Osteocyte (in vitro differentiated cells): ENCODE results near the gene CHRM1. TPM values are rescaled to one million over a fixed set of nuclear protein-coding genes. Genes with fewer than 3 reads are reported as not detected.

Experiments used
- DNase-seq: peaks from one replicate; pipeline ENCODE4 v3.0.0; 2021; ENCODE audit warnings: mixed read lengths; ENCODE audit not compliant: unreplicated experiment; ENCODE audit errors: extremely low spot score
- H3K27ac Mint-ChIP-seq: one replicate; pipeline ENCODE4 v1.8.0; 2021; ENCODE audit warnings: mild to moderate bottlenecking, mixed read lengths; ENCODE audit not compliant: unreplicated experiment
- H3K27me3 Mint-ChIP-seq: one replicate; pipeline ENCODE4 v1.8.0; 2021; ENCODE audit warnings: mixed read lengths; ENCODE audit not compliant: unreplicated experiment
- H3K36me3 Mint-ChIP-seq: one replicate; pipeline ENCODE4 v1.8.0; 2021; ENCODE audit warnings: mixed read lengths; ENCODE audit not compliant: unreplicated experiment
- H3K4me1 Mint-ChIP-seq: one replicate; pipeline ENCODE4 v1.8.0; 2021; ENCODE audit warnings: mixed read lengths; ENCODE audit not compliant: unreplicated experiment
- H3K4me3 Mint-ChIP-seq: one replicate; pipeline ENCODE4 v1.8.0; 2021; ENCODE audit warnings: mild to moderate bottlenecking, moderate library complexity, mixed read lengths; ENCODE audit not compliant: unreplicated experiment
- H3K9me3 Mint-ChIP-seq: one replicate; pipeline ENCODE4 v1.8.0; 2021; ENCODE audit warnings: mixed read lengths; ENCODE audit not compliant: unreplicated experiment
- total RNA-seq: library from RNA; stranded (reverse); gene quantifications from 2 replicates; pipeline ENCODE4 v1.2.1, GENCODE V29; 2021
- TF ChIP-seq, protein P1 (sequence below): fragments of 200-600 bp; sonication (generic); IDR thresholded peaks from 2 replicates; pipeline ENCODE4 v1.5.0; 2021; ENCODE audit warnings: antibody characterized with exemption, mild to moderate bottlenecking, moderate library complexity

The CHRM1 gene
- total RNA-seq, 1 donor from 2014 or later = 0.27 TPM

DNA sequence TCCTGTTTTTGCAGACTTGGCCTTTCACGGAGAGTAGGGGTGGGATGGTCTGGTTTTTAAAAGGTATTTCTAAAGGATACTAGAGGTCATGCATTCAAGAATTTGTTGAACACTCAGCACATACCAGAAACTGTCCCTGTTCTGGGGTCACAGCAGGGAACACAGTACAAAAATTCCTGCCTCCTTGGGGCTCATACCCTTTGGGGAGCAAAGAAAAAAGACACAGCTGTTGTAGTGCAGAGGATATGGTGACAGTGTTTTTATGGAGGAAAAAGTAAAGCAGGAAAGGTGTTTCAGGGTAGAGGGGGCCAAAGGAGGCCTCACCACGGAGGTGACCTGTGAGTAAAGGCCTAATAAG is 32.1 kb downstream of the CHRM1 start:
- Mint-ChIP-seq H3K27ac (peak overlapping the region; percentile 74), H3K4me3 (no peak overlapping the region), H3K4me1 (peaks cover 40% of the 10 kb centered on the region), H3K36me3 (peaks cover 48% of the 10 kb centered on the region), H3K9me3 (no peaks in the 10 kb centered on the region), H3K27me3 (no peaks in the 10 kb centered on the region)
- DNase-seq = no peak
- TF ChIP-seq, protein P1, sequence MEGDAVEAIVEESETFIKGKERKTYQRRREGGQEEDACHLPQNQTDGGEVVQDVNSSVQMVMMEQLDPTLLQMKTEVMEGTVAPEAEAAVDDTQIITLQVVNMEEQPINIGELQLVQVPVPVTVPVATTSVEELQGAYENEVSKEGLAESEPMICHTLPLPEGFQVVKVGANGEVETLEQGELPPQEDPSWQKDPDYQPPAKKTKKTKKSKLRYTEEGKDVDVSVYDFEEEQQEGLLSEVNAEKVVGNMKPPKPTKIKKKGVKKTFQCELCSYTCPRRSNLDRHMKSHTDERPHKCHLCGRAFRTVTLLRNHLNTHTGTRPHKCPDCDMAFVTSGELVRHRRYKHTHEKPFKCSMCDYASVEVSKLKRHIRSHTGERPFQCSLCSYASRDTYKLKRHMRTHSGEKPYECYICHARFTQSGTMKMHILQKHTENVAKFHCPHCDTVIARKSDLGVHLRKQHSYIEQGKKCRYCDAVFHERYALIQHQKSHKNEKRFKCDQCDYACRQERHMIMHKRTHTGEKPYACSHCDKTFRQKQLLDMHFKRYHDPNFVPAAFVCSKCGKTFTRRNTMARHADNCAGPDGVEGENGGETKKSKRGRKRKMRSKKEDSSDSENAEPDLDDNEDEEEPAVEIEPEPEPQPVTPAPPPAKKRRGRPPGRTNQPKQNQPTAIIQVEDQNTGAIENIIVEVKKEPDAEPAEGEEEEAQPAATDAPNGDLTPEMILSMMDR = no peak

- H3K36me3 Mint-ChIP-seq = peaks cover 54% of the 10 kb centered on the region
These were observed 32.8 kb downstream of the CHRM1 start for GRCh38 chr11:62888406-62888805.

DNA sequence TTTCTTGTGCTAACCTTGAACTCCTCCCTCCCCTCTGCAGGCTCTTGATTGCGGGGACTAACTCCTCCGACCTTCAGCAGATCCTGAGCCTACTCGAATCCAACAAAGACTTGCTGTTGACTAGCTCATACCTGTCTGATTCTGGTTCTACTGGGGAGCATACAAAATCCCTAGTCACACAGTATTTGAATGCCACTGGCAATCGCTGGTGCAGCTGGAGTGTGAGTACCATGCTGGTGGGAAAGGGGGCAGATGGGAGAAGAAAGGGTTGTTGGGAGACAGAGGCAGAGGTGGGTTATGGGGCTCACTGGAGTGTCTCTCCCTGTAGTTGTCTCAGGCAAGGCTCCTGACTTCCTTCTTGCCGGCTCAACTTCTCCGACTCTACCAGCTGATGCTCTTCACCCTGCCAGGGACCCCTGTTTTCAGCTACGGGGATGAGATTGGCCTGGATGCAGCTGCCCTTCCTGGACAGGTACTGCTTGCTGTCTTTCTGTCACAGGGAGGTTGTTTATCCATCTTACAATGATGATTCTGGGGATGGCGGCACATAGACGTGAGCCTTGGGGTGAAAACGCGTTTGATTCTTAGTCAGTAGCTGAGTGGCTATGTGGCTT is 35.9 kb downstream of the CHRM1 start:
- no peak overlapping the region for H3K27ac Mint-ChIP-seq
- H3K9me3 Mint-ChIP-seq = no peaks in the 10 kb centered on the region
- peaks cover 72% of the 10 kb centered on the region for H3K36me3 Mint-ChIP-seq
- TF ChIP-seq, protein P1 = no peak
- peaks cover 60% of the 10 kb centered on the region for H3K4me1 Mint-ChIP-seq
- peak overlapping the region; percentile 61 for H3K4me3 Mint-ChIP-seq
- H3K27me3 Mint-ChIP-seq = no peaks in the 10 kb centered on the region
- no peak for DNase-seq

More at GRCh38 chr11:62888406-62888805, 32.8 kb downstream of the CHRM1 start:
- H3K9me3 Mint-ChIP-seq = no peaks in the 10 kb centered on the region
- H3K27ac Mint-ChIP-seq = peak overlapping the region; percentile 74
- no peaks in the 10 kb centered on the region for H3K27me3 Mint-ChIP-seq
- TF ChIP-seq, protein P1 = no peak
- no peak for DNase-seq
- H3K4me3 Mint-ChIP-seq = no peak overlapping the region
- peaks cover 47% of the 10 kb centered on the region for H3K4me1 Mint-ChIP-seq

DNA sequence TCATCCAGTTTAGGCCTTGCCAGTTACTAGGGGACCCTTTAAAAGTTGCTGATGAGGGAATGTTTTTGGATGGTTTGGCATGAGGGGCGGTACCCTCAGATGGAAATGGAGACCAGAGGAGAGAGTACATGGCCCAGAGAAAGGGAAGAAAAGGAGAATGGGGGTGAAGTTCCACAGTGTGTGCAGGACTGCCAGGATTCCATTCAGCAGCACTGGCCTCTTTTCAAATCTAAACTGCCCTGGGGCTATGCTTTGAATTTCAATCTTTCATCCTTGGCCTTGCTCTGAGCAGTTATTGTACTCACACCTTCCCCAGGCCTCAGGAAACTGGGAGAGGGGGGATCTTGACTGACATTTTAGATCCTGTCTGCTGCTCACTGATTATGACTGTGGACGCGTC is 37.5 kb downstream of the CHRM1 start:
- TF ChIP-seq, protein P1 = no peak
- Mint-ChIP-seq H3K4me3 (peak overlapping the region; percentile 100), H3K36me3 (peaks cover 59% of the 10 kb centered on the region), H3K4me1 (peaks cover 59% of the 10 kb centered on the region), H3K9me3 (no peaks in the 10 kb centered on the region), H3K27ac (peak overlapping the region; percentile 100), H3K27me3 (no peaks in the 10 kb centered on the region)
- DNase-seq = no peak

DNA sequence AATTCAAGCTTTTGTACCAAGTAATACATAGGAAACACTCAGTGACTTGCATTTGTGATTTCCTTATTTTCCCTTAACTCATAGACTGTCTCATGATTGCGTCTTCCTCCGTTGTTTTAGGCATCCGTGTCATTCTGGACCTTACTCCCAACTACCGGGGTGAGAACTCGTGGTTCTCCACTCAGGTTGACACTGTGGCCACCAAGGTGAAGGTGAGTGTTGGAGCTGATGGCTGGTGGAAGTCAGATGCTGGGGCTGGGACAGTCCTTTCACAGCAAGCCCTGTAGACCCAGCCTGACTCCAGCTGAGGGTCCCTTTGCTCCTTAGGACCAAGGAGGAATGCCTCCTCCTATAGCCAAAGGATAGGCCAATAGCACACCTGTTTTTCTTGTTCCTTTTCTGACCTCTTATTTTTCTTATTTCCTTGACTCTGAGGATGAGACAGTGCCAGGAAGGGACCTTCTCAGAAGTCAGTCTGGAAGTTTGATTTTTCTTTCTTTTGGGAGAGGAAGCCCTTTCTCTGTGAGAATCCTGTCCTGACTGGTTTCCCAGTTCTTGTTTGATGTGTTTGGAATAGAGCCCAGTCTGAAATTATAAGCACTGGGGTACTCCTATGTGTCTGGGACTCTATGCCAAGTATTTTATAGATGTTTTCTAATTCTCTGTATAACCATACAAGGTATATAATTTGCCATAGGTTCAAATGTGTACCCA is 38.2 kb downstream of the CHRM1 start:
- Mint-ChIP-seq H3K27ac (peak overlapping the region; percentile 100), H3K4me1 (peaks cover 56% of the 10 kb centered on the region), H3K9me3 (no peaks in the 10 kb centered on the region), H3K27me3 (no peaks in the 10 kb centered on the region), H3K36me3 (peaks cover 52% of the 10 kb centered on the region), H3K4me3 (peak overlapping the region; percentile 100)
- TF ChIP-seq, protein P1 = no peak
- no peak for DNase-seq
